LNCAP (cell line): ENCODE data around the gene C9orf50.

Experiments
- TF ChIP-seq, protein P1 (sequence below): fragments of 450-650 bp; IDR thresholded peaks from 2 replicates; pipeline ENCODE4 v1.5.1; 2017; ENCODE audit warnings: mild to moderate bottlenecking

Gene C9orf50

GRCh38 chr9:129665389-129665775, 44.5 kb upstream of the C9orf50 start, which contains the start of gene PRRX2:
Gene PRRX2 (plus strand): TSS chr9:129665647. CDS start chr9:129665868, 221 bp downstream.
- TF ChIP-seq, protein P1, sequence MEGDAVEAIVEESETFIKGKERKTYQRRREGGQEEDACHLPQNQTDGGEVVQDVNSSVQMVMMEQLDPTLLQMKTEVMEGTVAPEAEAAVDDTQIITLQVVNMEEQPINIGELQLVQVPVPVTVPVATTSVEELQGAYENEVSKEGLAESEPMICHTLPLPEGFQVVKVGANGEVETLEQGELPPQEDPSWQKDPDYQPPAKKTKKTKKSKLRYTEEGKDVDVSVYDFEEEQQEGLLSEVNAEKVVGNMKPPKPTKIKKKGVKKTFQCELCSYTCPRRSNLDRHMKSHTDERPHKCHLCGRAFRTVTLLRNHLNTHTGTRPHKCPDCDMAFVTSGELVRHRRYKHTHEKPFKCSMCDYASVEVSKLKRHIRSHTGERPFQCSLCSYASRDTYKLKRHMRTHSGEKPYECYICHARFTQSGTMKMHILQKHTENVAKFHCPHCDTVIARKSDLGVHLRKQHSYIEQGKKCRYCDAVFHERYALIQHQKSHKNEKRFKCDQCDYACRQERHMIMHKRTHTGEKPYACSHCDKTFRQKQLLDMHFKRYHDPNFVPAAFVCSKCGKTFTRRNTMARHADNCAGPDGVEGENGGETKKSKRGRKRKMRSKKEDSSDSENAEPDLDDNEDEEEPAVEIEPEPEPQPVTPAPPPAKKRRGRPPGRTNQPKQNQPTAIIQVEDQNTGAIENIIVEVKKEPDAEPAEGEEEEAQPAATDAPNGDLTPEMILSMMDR: no peak

- TF ChIP-seq, protein P1: no peak
Observed at GRCh38 chr9:129664746-129665388, 44.0 kb upstream of the C9orf50 start.

- TF ChIP-seq, protein P1: no peak
Observed at GRCh38 chr9:129661029-129661428, 40.1 kb upstream of the C9orf50 start.

DNA sequence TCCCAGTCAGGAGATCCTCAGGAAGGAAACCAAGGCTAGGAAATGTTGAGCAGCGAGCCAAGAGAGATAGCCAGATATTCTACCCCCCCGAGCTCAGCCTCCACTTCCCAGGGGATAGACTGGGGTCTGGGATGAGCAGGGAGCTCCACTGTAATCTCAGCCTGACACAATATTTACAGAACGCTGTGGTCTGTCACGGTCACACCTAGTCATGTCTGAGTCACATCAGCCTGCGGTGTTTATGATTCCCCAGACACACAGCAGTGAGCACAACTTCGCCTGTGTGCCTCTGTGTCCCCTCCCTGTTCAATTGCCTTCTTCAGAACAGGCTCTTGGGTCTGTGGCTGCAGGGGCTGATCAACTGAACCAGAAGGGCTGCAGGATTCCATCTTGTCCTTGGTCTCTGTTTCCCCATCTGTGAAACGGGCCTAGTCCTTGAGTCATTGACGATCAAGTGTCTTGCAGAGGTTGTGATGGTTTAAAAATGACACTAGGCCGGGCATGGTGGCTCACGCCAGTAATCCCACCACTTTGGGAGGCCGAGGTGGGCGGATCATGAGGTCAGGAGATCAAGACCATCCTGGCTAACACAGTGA, 36.0 kb upstream of the C9orf50 start:
- TF ChIP-seq, protein P1: no peak

GRCh38 chr9:129655696-129656095, 34.8 kb upstream of the C9orf50 start:
- TF ChIP-seq, protein P1: no peak

DNA sequence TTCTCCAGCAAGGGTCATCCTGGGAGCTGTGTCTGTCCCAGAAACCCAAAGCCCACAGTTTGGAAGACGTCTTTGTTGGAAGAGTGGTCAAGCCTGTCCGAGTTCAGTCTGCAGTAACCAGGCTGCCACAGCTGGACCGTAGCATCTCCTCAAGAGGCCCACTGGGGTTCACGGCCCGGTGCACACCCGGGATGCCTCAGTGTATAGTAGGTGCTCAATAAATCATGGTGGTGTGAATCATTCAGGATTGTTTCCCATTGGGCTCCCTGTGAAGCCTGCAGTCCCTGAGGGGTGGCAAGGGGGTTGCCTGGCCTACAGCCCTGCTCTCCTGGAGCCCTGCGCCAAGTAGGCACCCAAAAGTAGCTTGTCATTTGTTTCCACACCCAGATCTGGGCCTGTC, 34.3 kb upstream of the C9orf50 start:
- TF ChIP-seq, protein P1: no peak

GRCh38 chr9:129654554-129655040, 33.7 kb upstream of the C9orf50 start:
- TF ChIP-seq, protein P1: no peak
